Peyer's patch (tissue), 4 donors: ENCODE data around the gene LCLAT1. TPM values are rescaled to one million over a fixed set of nuclear protein-coding genes. Genes with fewer than 3 reads are reported as not detected.

Experiments used
- DNase-seq, 3 donors: peaks; one replicate each; pipeline ENCODE4 v3.0.0-alpha.2; 2017 to 2019
- H3K27ac ChIP-seq, 4 donors: fragments of 200-600 bp; sonication (generic); one replicate each; pipeline ENCODE4 v1.5.1; 2016 to 2019
- H3K27me3 ChIP-seq, 2 donors: fragments of 200-600 bp; sonication (generic); one replicate each; pipeline ENCODE4 v1.5.1; 2019
- H3K36me3 ChIP-seq, 3 donors: fragments of 200-600 bp; sonication (generic); one replicate each; pipeline ENCODE4 v1.5.1; 2016 to 2019
- H3K4me1 ChIP-seq, 4 donors: fragments of 200-600 bp; sonication (generic); one replicate each; pipeline ENCODE4 v1.5.1; 2016 to 2019
- H3K4me3 ChIP-seq, 4 donors: fragments of 200-600 bp; sonication (generic); 1 replicate in 3 of 4; 2 replicates in 1 of 4; pipeline ENCODE4 v1.5.1; 2016 to 2019; ENCODE audit warnings: mild to moderate bottlenecking in 1 of 4
- H3K9me3 ChIP-seq, 4 donors: fragments of 200-600 bp; sonication (generic); one replicate each; pipeline ENCODE4 v1.5.1; 2016 to 2019; ENCODE audit warnings: mild to moderate bottlenecking in 1 of 4
- CTCF ChIP-seq, 6 experiments: fragments of 450-650 bp in 4 of 6; fragments of 200-600 bp in 2 of 6; sonication (generic) in 1 of 6; IDR thresholded peaks; one replicate each; pipeline ENCODE4 v1.5.1; 2017 to 2019; ENCODE audit warnings: antibody characterized with exemption in 6 of 6, mild to moderate bottlenecking in 3 of 6, moderate library complexity in 1 of 6
- POLR2A ChIP-seq, 2 donors: fragments of 450-650 bp; IDR thresholded peaks; one replicate each; pipeline ENCODE4 v1.5.1; 2017; ENCODE audit warnings: antibody characterized with exemption in 2 of 2, mild to moderate bottlenecking in 2 of 2, moderate library complexity in 2 of 2
- total RNA-seq, 4 donors: library from RNA; depleted of rRNA; stranded (reverse); fragments of >200 nt; gene quantifications; one replicate each; pipeline ENCODE4 v1.1.0, GENCODE V29; 2016

The LCLAT1 gene
- total RNA-seq, 4 donors from 2014 or later, result 10.7 to 60.8 (median 24.9) TPM

GRCh38 chr2:30643674-30644073, 196.6 kb downstream of the LCLAT1 start:
- no peaks in the 10 kb centered on the region for H3K9me3 ChIP-seq
- H3K27ac ChIP-seq, result no peak overlapping the region
- DNase-seq, result no peak
- no peak for TF ChIP-seq POLR2A (IDR thresholded peaks at IDR 0.05)
- TF ChIP-seq CTCF (IDR thresholded peaks at IDR 0.05), result no peak
- no peaks in the 10 kb centered on the region for H3K27me3 ChIP-seq
- H3K4me3 ChIP-seq, result no peak overlapping the region
- H3K36me3 ChIP-seq, result peaks cover 0 to 6% (median 0%) of the 10 kb centered on the region in 3 donors
- no peaks in the 10 kb centered on the region for H3K4me1 ChIP-seq

GRCh38 chr2:30645081-30645744, 198.2 kb downstream of the LCLAT1 start:
- no peak for TF ChIP-seq CTCF (IDR thresholded peaks at IDR 0.05)
- TF ChIP-seq POLR2A (IDR thresholded peaks at IDR 0.05), result no peak
- DNase-seq, result no peak
- peaks cover 0 to 3% (median 0%) of the 10 kb centered on the region in 3 donors for H3K36me3 ChIP-seq
- no peak overlapping the region for H3K27ac ChIP-seq
- no peaks in the 10 kb centered on the region for H3K4me1 ChIP-seq
- H3K9me3 ChIP-seq, result no peaks in the 10 kb centered on the region
- H3K27me3 ChIP-seq, result no peaks in the 10 kb centered on the region
- no peak overlapping the region for H3K4me3 ChIP-seq

GRCh38 chr2:30645745-30646119, 198.7 kb downstream of the LCLAT1 start:
- Histone ChIP-seq H3K36me3 (no peaks in the 10 kb centered on the region), H3K4me1 (no peaks in the 10 kb centered on the region), H3K4me3 (no peak overlapping the region), H3K27ac (no peak overlapping the region), H3K9me3 (no peaks in the 10 kb centered on the region), H3K27me3 (no peaks in the 10 kb centered on the region)
- no peak for TF ChIP-seq CTCF (IDR thresholded peaks at IDR 0.05)
- TF ChIP-seq POLR2A (IDR thresholded peaks at IDR 0.05), result no peak
- DNase-seq, result no peak

- DNase-seq, result no peak
- TF ChIP-seq POLR2A (IDR thresholded peaks at IDR 0.05) (no peak), CTCF (IDR thresholded peaks at IDR 0.05) (no peak)
- no peaks in the 10 kb centered on the region for H3K9me3 ChIP-seq
- no peaks in the 10 kb centered on the region for H3K27me3 ChIP-seq
- no peaks in the 10 kb centered on the region for H3K36me3 ChIP-seq
- H3K4me3 ChIP-seq, result no peak overlapping the region
- no peaks in the 10 kb centered on the region for H3K4me1 ChIP-seq
- no peak overlapping the region for H3K27ac ChIP-seq
Observed at GRCh38 chr2:30647752-30648457, 200.9 kb downstream of the LCLAT1 start.

- no peak for TF ChIP-seq POLR2A (IDR thresholded peaks at IDR 0.05)
- no peak for DNase-seq
- H3K36me3 ChIP-seq, result no peaks in the 10 kb centered on the region
- H3K4me3 ChIP-seq, result no peak overlapping the region
- no peaks in the 10 kb centered on the region for H3K9me3 ChIP-seq
- no peak overlapping the region for H3K27ac ChIP-seq
- no peaks in the 10 kb centered on the region for H3K27me3 ChIP-seq
- no peaks in the 10 kb centered on the region for H3K4me1 ChIP-seq
Observed at GRCh38 chr2:30649278-30649677, 202.2 kb downstream of the LCLAT1 start.

GRCh38 chr2:30649828-30650227, 202.8 kb downstream of the LCLAT1 start:
- TF ChIP-seq POLR2A (IDR thresholded peaks at IDR 0.05), result no peak
- TF ChIP-seq CTCF (IDR thresholded peaks at IDR 0.05), result no peak
- Histone ChIP-seq H3K36me3 (no peaks in the 10 kb centered on the region), H3K4me3 (no peak overlapping the region), H3K27ac (no peak overlapping the region), H3K27me3 (no peaks in the 10 kb centered on the region), H3K4me1 (no peaks in the 10 kb centered on the region), H3K9me3 (no peaks in the 10 kb centered on the region)
- no peak for DNase-seq
